GM21423 (cell line): ENCODE results near the gene ZNF841.
"Not testable (repeated sequence)": the region's sequence is repeated elsewhere in the genome, so short reads cannot be mapped to it uniquely, and the experiment has no call there.

Experiments
- ATAC-seq: cut with Tn5 transposase; IDR thresholded peaks from one replicate; pipeline ENCODE4 v1.9.1; 2021; ENCODE audit warnings: mild to moderate bottlenecking, moderate library complexity; ENCODE audit not compliant: unreplicated experiment

The ZNF841 gene

DNA sequence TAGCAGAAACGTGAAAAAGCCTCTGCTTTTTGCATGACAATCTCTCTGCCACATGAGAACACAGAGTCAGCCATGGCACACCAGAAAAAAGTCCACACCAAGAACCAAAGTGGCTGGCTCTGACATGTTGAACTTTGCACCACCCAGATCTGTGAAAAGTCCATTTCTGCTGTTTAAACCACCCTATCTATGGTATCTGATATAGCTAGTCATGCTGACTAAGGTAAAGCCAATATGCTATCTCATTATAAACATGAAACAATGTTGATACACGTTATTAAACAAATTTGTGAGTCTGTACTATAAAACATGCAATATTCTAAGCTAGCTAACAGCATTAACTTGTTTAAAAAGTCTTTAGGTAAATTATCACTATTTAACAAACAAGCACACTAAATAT lies 25.9 kb downstream of the ZNF841 start:
- ATAC-seq = no peak

DNA sequence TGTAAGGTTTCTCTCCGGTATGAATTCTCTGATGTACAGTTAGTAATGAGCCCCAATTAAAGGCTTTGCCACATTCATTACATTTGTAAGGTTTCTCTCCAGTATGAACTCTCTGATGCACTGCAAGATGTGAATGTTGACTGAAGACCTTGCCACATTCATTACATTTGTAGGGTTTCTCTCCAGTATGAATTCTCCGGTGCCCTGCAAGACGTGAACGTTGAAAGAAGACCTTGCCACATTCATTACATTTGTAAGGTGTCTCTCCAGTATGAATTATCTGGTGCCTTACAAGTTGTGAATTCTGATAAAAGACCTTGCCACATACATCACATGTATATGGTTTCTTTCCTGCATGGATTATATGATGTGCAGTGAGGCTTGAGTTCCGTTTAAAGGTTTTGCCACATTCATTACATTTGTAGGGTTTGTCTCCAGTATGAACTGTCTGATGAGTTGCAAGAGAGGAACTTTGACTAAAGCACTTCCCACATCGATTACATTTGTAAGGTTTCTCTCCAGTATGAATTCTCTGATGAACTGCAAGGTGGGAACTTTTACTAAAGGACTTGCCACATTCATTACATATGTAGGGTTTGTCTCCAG lies 29.2 kb downstream of the ZNF841 start:
- ATAC-seq = no peak

DNA sequence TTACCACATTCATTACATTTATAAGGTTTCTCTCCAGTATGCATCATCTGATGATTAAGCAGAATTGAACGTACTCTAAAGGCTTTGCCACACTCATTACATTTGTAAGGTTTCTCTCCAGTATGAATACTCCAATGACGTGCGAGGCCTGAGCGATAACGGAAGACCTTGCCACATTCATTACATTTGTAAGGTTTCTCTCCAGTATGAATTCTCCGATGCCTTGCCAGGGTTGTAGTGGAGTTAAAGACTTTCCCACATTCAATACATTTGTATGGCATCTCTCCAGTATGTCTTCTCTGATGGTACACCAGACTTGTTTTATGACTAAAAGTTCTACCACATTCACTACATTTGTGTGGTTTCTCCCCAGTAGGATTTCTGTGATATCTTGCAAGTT lies 30.2 kb downstream of the ZNF841 start:
- no peak for ATAC-seq

DNA sequence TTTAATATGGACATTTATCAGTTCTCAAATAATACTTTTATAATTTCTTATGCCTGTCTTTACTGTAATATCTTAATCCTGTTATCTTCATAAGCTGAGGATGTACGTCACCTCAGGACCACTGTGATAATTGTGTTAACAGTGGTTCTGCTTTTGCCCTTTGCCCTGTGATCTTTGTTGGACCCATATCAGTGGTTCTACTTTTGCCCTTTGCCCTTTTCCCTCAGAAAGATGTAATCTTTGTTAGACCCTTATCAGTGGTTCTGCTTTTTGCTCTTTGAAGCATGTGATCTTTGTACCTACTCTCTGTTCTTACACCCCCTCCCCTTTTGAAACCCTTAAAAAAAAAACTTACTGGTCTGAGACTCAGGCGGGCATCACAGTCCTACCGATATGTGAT lies 39.1 kb downstream of the ZNF841 start:
- ATAC-seq = not testable (repeated sequence)

DNA sequence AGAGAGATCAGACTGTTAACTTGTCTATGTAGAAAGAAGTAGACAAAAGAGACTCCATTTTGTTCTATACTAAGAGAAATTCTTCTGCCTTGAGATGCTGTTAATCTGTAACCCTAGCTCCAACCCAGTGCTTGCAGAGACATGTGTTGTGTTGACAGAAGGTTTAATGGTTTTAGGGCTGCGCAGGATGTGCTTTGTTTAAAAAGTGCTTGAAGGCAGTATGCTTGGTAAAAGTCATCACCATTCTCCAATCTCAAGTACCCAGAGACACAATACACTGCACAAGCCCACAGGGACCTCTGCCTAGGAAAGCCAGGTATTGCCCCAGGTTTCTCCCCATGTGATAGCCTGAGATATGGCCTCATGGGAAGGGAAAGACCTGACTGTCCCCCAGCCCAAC lies 43.8 kb downstream of the ZNF841 start:
- ATAC-seq = not testable (repeated sequence)

DNA sequence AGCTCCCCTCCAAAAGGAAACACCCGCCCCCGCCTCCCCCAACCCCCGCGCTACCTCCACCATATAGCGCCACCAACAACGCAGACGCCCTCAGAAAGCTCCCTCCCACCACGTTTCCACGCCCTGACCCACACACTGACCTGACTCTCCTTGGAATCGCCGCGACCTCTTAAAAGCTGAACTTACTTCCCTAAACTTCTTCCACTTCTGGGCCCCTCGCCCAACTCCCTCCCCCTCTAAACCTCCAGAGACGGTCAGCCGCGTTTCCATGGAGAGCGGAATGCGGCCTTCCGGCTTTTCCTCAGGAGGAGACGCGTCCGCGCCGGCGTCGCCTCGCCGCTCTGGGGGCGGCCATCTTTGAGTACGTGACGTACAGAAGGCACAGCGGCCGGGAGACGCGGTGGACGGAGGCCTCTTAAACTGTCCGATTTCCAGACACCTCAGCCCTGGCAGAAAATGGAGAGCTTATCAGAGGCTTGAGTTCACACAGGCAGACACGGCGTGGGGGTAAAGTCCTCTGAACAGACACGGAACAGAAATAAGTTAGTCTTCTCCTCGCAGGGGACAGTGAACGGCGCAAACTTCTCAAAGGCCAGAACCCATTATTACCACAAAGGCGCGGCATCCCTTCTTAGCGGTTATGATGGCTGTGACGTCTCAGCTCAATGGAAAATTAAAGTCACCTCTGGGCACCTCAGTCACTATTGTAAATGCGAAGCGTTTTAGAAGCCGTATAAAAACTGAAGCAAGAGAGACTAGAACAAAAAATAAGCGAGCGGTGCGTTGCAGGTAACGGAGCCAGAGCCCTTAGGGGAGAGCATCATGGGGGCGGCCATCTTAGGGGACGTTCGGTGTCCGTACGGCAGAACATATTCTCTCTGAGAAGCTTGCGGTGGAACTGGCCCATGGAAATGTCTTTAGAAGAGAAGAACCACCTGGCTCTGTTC lies 46.7 kb downstream of the ZNF841 start, which contains the start of gene ZNF432:
TSS of gene ZNF432 (minus strand) at position 284 of the 947 bp plus-strand sequence. CDS start 1,970 bp downstream, outside the sequence.
- peak; percentile 77 for ATAC-seq

DNA sequence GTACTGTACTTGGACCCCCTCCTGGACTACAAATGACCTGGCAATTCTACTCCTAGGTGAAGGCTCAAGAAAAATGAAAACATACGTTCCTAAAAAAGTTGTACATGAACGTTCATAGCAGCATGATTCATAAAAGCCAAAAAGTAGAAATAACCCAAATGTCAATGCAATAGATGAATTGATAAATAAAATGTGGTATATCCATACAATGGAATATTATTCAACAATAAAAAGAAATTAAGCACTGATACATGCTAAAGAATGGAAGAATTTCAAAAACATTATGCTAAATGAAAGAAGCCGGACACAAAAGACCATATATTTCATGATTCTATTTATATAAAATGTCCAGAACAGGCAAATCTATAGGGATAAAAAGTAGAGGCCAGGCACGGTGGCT lies 56.4 kb downstream of the ZNF841 start:
- no peak for ATAC-seq

DNA sequence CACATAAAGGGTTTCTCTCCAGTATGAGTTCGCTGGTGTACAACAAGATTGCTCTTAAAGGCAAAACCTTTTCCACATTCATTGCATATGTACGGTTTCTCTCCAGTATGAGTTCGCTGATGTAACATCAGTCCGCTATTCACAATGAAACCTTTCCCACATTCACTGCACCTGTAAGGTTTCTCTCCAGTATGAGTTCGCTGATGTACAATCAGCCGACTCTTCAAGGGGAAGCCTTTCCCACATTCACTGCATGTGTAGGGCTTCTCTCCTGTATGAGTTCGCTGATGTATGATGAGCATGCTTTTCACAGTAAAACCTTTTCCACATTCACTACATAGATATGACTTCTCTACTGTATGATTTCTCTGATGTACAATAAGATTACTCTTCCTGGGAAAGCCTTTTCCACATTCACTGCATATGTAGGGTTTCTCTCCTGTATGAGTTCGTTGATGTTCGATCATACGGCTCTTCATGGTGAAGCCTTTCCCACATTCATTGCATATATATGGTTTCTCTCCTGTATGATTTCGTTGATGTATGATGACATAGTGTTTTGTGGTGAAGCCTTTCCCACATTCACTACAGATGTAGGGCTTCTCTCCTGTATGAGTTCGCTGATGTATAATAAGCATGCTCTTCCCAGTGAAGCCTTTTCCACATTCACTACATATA lies 61.4 kb downstream of the ZNF841 start:
- ATAC-seq = no peak

DNA sequence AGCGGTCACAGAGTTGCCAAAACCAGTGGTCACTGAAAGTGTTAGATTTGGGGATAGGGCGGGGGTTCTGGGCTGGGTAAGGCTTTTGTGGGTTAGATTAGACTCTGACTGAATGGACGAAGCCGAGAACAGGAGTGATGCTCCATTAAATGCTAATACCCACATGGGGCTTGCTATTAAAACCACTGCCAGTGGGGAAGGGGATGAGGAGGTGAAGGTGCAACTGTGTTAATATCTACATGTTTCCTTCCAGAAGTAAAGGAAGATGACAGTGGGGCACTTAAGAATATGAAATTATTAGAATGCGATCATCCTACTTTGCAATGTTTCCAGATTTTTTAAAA lies 66.8 kb downstream of the ZNF841 start:
- no peak for ATAC-seq

DNA sequence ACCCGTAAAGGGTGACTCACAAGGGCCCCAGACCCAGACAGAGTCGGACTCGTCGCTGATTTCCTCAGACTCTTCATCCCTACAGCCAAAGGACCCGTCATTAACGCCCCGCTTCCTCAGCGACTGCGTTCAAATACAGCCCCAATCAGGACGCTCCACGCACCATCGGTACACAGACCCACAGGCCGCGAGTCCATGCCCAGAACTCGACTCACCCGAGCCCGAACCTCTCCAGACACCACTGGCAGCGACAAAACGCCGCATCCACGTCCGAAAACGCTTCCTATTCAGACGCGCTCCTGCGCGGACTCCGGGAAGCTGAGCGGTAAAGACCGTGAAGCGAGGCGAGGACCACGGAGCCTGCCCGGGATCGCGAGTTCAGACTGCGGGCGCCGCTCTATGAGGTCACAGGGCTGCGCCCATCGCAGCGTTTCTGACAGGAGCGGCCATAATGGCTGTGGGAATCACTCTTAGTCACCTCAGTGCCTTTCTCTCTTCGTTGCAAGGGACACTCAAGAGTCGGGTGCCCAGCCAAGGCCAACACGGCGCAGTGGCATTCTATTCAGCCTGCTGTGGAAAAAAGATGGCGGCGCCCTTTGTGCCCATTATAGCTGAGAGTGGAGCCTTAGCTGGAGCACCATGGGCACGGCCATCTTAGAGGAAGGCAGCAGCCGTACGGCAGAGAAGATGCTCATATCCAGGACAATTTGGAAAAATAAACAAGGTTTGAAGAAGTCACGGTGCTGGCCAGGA lies 67.4 kb downstream of the ZNF841 start, which contains the start of gene ZNF614:
TSS of gene ZNF614 (minus strand) at position 353 of the 753 bp plus-strand sequence. CDS start 2,634 bp downstream, outside the sequence.
- ATAC-seq = peak; percentile 85

DNA sequence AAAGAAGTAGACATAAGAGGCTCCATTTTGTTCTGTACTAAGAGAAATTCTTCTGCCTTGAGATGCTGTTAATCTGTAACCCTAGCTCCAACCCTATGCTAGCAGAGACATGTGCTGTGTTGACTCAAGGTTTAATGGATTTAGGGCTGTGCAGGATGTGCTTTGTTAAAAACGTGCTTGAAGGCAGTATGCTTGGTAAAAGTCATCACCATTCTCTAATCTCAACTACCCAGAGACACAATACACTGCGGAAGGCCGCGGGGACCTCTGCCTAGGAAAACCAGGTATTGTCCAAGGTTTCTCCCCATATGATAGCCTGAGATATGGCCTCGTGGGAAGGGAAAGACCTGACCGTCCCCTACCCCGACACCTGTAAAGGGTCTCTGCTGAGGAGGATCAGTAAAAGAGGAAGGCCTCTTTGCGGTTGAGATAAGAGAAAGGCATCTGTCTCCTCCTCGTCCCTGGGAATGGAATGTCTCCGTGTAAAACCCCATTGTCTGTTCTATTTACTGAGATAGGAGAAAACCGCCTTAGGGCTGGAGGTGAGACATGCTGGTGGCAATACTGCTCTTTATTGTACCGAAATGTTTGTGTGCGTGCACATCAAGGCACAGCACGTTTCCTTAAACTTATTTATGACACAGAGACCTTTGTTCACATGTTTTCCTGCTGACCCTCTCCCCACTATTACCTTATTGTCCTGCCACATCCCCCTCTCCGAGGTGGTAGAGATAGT lies 69.1 kb downstream of the ZNF841 start:
- not testable (repeated sequence) for ATAC-seq

DNA sequence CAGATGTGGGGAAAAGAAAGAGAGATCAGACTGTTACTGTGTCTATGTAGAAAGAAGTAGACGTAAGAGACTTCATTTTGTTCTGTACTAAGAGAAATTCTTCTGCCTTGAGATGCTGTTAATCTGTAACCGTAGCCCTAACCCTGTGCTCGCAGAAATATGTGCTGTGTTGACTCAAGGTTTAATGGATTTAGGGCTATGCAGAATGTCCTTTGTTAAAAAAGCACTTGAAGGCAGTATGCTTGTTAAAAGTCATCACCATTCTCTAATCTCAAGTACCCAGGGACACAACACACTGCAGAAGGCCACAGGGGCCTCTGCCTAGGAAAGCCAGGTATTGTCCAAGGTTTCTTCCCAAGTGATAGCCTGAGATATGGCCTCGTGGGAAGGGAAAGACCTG lies 71.1 kb downstream of the ZNF841 start:
- not testable (repeated sequence) for ATAC-seq

DNA sequence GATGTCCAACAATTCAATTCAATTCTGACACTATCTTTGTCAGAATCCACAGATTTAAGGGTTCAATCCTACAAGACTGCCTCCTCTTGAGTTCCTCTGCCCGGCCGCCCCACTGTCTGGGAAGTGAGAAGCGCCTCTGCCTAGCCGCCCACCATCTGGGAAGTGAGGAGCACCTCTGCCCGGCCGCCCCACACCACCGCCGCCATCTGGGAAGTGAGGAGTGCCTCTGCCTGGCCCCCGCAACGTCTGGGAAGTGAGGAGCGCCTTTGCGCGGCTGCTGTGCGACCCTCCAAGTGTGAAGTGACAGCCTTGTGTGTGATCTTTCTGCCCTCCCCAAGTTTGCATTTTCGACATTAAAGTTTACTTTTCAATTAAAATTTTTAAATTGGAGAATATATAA lies 73.4 kb downstream of the ZNF841 start:
- no peak for ATAC-seq

DNA sequence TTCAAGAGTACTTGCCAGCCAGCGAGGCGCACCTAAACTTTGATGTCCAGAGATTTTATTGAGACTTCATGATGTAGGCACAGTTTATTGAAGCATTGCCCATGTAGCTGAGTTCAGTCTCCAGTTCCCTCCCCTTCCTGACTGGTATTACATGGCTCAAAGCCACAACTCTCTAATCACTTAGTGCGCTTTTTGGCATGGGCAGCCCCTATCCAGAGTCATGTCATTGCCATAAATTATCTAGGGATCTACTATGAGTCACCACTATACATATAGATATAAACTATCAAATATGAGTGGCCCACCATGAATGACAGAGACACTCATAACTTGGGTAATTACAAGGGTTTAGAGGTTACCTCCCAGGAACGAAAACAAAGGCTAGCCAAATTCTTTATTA lies 75.1 kb downstream of the ZNF841 start:
- no peak for ATAC-seq
